ENCODE measurements around the gene NPLOC4. TPM values are rescaled to one million over a fixed set of nuclear protein-coding genes. Genes with fewer than 3 reads are reported as not detected.

Gene NPLOC4
- total RNA-seq, 1 donor from 2014 or later = 81.1 TPM

- ATAC-seq (ENCODE audit: poor library complexity) (peak; percentile 30), DNase-seq (peak; percentile 76)
- intact Hi-C loops (cut with DNase I) = no loop called here
Measured at GRCh38 chr17:81518785-81519283, 118.1 kb downstream of the NPLOC4 start.

DNA sequence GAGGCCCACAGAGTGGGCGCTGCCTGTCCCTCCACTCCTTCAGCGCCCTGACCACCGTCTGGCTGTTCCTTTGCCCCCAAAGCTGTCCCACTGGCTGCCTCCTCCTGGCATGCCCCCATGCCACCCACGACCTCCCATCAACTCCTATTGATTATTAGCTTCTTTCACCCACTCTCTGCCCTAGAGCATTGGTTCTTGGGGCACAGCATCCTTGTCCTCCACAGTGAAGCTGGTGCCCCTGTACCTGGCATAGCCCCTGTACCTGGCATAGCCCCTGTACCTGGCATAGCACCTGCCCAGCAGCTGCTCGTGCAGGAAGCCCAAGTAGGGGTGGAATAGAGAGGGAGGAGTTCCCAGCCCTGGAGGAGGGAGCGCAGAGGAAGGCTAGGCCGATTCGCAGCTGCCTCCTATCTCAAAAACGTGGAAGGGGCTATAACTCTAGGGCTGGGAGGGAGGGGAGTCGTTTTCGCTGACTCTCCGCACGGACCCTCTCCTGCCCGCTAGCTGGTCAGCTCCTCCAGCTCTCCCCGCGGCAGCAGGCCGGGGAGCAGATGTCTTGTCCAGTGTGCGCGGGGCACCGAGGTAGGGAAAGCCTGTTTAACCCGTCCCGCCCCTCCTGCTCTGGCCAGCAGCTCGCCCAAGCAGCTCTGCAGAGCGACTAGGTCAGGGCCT lies 118.7 kb downstream of the NPLOC4 start:
- intact Hi-C loops (cut with DNase I) = no loop called here
- ATAC-seq (ENCODE audit: poor library complexity) = no peak
- no peak for DNase-seq

- DNase-seq (peak; percentile 46), ATAC-seq (ENCODE audit: poor library complexity) (no peak)
- intact Hi-C loops (cut with DNase I) = no loop called here
Measured at GRCh38 chr17:81517339-81518112, 119.4 kb downstream of the NPLOC4 start.

DNA sequence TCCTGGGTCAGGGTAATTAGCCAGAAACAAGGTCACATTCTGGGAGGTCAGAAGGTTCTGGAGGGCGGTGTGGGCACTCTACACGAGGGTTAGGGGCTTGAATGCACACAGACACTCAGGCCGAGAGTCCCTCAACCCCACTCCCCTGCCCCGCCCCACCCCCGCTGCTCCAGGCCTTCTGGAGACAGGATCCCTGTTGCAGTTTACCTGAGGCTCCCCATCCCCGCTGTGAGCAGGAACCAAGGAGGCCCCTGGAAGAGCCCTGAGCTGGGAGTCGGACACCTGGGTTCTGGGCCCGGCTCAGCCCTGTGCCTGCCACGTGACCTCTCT lies 119.9 kb downstream of the NPLOC4 start:
- intact Hi-C loops (cut with DNase I) = no loop called here
- ATAC-seq (ENCODE audit: poor library complexity) (no peak), DNase-seq (peak; percentile 37)

DNA sequence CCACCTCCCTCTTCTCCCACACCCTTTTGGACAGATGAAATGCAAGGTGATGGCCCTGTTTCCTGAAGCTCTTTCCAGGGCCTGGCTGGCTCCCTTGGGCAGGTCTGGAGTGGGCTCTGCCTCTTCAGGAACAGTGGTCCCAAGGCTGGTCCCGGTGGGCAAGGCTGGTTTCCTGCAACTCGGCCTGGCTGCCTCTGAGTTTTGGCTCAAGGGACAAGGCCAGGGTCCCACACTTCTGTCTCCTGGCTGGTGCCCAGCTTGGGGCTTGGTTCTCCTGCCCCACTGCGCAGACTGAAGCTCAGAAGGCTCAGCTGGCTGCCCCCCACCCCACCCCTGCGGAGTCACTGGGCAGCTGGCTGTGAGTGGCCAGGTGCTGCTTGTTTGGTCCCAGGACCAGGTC lies 120.5 kb downstream of the NPLOC4 start:
- DNase-seq = peak; percentile 39
- intact Hi-C loops (cut with DNase I) = no loop called here
- no peak for ATAC-seq (ENCODE audit: poor library complexity)

GRCh38 chr17:81515530-81516041 lies 121.3 kb downstream of the NPLOC4 start:
- ATAC-seq (ENCODE audit: poor library complexity) (no peak), DNase-seq (peak; percentile 52)
- intact Hi-C loops (cut with DNase I) = no loop called here

GRCh38 chr17:81514739-81515529 lies 122.0 kb downstream of the NPLOC4 start:
- ATAC-seq (ENCODE audit: poor library complexity) (peak; percentile 51), DNase-seq (peak; percentile 90)
- intact Hi-C loops (cut with DNase I) = no loop called here

DNA sequence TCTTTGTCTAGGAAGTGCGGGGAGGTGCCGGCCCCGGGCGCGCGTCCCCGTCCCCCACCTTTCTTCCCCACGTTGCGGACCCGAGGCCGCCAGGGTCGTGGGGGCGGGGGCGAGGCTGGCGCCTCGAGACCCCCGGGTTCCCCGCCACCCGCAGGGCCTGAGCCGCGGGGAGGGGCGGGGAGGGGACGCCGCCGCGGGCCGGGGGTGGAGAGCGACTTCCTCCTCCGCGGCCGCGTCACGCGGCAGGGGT lies 122.5 kb downstream of the NPLOC4 start:
- no peak for DNase-seq
- ATAC-seq (ENCODE audit: poor library complexity) = no peak
- intact Hi-C loops (cut with DNase I) = no loop called here

DNA sequence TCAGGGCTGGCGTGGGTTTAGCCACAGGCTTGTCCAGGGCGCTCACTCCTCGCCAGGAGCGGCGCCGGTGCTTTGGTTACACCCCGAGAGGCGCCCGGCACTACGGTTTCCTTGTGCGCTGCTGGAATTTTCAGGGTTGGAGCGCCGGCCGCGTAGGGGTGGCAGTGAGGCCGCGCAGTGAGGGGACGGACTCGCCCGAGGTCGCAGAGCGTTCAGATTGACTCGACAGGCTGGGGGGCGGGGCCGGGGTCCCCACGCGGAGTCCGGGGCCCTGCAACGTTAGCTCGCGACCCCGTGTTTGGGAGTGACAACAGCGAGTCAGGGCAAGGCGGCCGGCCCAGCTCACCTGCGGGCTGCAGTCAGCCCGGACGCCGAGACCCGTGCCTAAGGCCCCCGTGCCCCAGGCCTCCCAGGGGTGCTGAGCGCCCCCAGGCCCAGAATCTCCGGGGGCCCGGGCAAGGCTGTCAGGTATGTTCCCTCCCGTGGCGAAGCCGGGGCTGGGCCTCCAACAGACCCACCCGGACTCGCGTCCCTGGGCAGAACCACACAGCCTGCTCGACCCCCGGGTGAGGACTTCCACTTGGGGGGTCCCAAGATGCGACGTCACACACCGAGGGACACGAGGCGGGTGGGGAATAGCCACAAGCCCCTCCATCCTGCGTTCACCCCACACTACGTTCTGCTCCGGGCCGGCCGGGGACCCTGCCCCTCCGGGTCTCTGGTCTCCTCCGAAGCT lies 123.0 kb downstream of the NPLOC4 start:
- intact Hi-C loops (cut with DNase I) = no loop called here
- peak; percentile 85 for DNase-seq
- ATAC-seq (ENCODE audit: poor library complexity) = peak; percentile 26

DNA sequence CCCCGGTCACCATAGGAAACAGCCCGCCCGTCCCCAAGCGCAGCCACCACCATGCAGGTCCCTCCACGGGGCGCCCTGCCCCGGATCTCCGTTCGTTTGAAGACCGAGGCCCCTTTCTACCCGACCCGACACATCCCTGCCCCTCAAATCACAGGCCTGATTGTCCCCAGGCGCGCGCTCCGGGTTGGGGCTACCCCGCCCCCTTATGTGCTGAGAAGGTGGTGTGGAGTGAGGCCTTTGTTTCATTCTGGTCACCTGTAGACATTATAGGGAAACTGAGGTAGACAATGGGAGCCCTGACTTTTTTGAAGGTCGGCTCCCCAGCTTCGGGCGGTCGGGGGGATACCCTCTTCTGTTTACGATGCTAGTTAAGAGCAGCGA lies 123.5 kb downstream of the NPLOC4 start:
- DNase-seq (peak; percentile 80), ATAC-seq (ENCODE audit: poor library complexity) (peak; percentile 17)
- intact Hi-C loops (cut with DNase I) = no loop called here

DNA sequence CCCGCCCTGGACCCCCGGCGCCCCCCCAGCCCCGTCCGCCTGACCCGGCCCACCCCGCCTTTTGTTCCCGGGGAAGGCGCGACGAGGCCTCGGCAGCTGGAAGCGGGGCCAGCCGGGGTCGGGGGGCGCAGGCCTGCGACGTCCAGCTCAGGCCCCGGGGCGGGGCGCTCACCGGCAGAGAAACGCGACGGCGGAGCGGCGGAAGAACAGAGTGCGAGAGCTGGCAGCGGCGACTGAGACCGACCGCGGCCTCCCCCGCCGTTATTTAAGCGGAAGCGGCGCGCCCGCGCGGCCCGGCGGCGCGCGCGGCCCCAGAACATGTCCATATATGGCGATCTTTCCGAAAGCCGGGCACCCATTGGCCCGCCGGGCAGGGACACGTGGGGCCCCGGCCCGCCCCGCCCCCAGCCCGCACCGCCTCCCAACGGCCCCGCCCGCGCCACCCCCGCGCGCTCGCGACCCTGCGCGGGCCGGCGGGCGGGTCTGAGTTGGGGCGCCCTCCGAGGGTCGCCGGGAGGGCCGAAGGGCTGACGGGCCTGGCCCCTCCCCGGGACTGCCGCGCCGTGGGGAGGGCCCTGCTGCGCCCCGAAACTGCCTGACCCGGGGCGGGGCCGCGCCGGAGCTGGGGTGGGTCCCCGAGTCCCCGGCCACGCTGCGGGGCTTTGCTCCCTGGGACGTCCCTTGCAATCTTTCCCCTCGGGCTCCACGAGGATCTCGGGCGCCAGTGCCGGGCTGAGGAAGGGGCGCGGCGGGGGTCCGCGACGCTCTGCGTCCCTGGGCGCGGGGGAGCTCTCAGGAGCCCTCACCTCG lies 124.1 kb downstream of the NPLOC4 start, which contains the start of gene ACTG1:
TSS of gene ACTG1 (minus strand) at position 238 of the 810 bp plus-strand sequence. CDS start 445 bp downstream, outside the sequence.
- intact Hi-C loops (cut with DNase I) = no loop called here
- peak; percentile 96 for DNase-seq
- peak; percentile 64 for ATAC-seq (ENCODE audit: poor library complexity)

- intact Hi-C loops (cut with DNase I) = no loop called here
- no peak for DNase-seq
- ATAC-seq (ENCODE audit: poor library complexity) = peak; percentile 0
Measured at GRCh38 chr17:81511804-81512561, 124.9 kb downstream of the NPLOC4 start.

DNA sequence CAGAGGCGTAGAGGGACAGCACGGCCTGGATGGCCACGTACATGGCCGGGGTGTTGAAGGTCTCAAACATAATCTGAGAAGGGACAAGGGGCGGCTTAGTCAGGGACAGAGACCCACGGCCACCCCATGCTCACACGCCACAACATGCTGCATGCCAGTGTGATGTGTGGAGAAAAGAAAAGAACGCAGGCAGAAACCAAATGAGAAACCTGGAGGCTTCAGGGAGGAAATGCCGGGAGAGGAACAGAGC lies 125.4 kb downstream of the NPLOC4 start:
- intact Hi-C loops (cut with DNase I) = no loop called here
- DNase-seq (no peak), ATAC-seq (ENCODE audit: poor library complexity) (no peak)

- intact Hi-C loops (cut with DNase I) = no loop called here
- ATAC-seq (ENCODE audit: poor library complexity) (no peak), DNase-seq (no peak)
Measured at GRCh38 chr17:81510785-81511553, 125.9 kb downstream of the NPLOC4 start.

- intact Hi-C loops (cut with DNase I) = no loop called here
- DNase-seq (no peak), ATAC-seq (ENCODE audit: poor library complexity) (no peak)
Measured at GRCh38 chr17:81509972-81510784, 126.7 kb downstream of the NPLOC4 start.

Data from Right ventricle myocardium superior (tissue), 1 donor.